Glomerular endothelial cell (primary cell): ENCODE data around the gene MSI2. TPM values are rescaled to one million over a fixed set of nuclear protein-coding genes. Genes with fewer than 3 reads are reported as not detected.

Source experiments
- DNase-seq: peaks from one replicate; pipeline ENCODE4 v3.0.0-alpha.2; 2011; ENCODE audit warnings: low read depth, low spot score; ENCODE audit errors: extremely low read depth
- total RNA-seq: library from RNA; depleted of rRNA; stranded (reverse); fragments of >200 nt; gene quantifications from 2 replicates; pipeline ENCODE4 v1.2.3, GENCODE V29; 2015

MSI2 gene
- total RNA-seq, 1 donor from 2014 or later, result 15.9 TPM

- no peak for DNase-seq
These were observed 10.5 kb upstream of the MSI2 start for GRCh38 chr17:57245786-57246185.

- DNase-seq, result no peak
These were observed 10.1 kb upstream of the MSI2 start for GRCh38 chr17:57246257-57246656.

- DNase-seq, result no peak
These were observed 9.1 kb upstream of the MSI2 start for GRCh38 chr17:57247261-57247660.

- DNase-seq, result no peak
These were observed 8.4 kb upstream of the MSI2 start for GRCh38 chr17:57247913-57248312.

- DNase-seq, result no peak
These were observed 6.8 kb upstream of the MSI2 start for GRCh38 chr17:57249520-57249919.

GRCh38 chr17:57251211-57251787 is 5.0 kb upstream of the MSI2 start:
- no peak for DNase-seq

GRCh38 chr17:57253362-57254065 is 2.8 kb upstream of the MSI2 start:
- no peak for DNase-seq

- DNase-seq, result no peak
These were observed 1.0 kb upstream of the MSI2 start for GRCh38 chr17:57255182-57255775.

- DNase-seq, result no peak
These were observed 387 bp downstream of the MSI2 start for GRCh38 chr17:57256708-57257112.

GRCh38 chr17:57257195-57257894 is 1.0 kb downstream of the MSI2 start:
- DNase-seq, result no peak

- DNase-seq, result no peak
These were observed 1.9 kb downstream of the MSI2 start for GRCh38 chr17:57257895-57258851.

- DNase-seq, result no peak
These were observed 3.0 kb downstream of the MSI2 start for GRCh38 chr17:57259306-57259705.

GRCh38 chr17:57259817-57260216 is 3.5 kb downstream of the MSI2 start:
- no peak for DNase-seq

GRCh38 chr17:57260325-57261083 is 4.2 kb downstream of the MSI2 start:
- DNase-seq, result no peak

- no peak for DNase-seq
These were observed 4.8 kb downstream of the MSI2 start for GRCh38 chr17:57261084-57261461.

- no peak for DNase-seq
These were observed 6.2 kb downstream of the MSI2 start for GRCh38 chr17:57262557-57262956.

GRCh38 chr17:57264250-57264649 is 7.9 kb downstream of the MSI2 start:
- no peak for DNase-seq

GRCh38 chr17:57264776-57265175 is 8.5 kb downstream of the MSI2 start:
- DNase-seq, result no peak

GRCh38 chr17:57266902-57267311 is 10.6 kb downstream of the MSI2 start:
- DNase-seq, result no peak

GRCh38 chr17:57268181-57268580 is 11.9 kb downstream of the MSI2 start:
- DNase-seq, result no peak
